ENCODE data around the gene SLC43A2. TPM values are rescaled to one million over a fixed set of nuclear protein-coding genes. Genes with fewer than 3 reads are reported as not detected.

SLC43A2 gene
- total RNA-seq, 2 donors from 2014 or later: 14.0 to 18.6 TPM

DNA sequence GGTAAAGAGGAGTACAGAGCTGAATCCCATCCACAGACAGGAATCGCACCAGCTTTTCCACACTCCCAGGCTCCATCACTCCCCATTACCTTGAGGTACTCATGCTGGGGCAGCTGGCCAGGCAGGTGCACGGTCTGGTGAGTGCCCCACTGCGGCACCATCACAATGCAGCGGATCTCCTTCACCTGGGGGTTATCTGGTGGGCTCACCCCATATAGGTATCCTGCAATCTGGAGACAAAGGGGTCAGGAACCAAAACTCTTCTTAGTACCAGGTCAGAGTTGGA lies 22.9 kb upstream of the SLC43A2 start:
- no peak for TF ChIP-seq CTCF (conservative IDR thresholded peaks at IDR 0.05)
- Mint-ChIP-seq H3K27me3 (ENCODE audit: insufficient read depth) (peaks cover 2% of the 10 kb centered on the region), H3K4me3 (no peak overlapping the region), H3K9me3 (no peaks in the 10 kb centered on the region), H3K36me3 (ENCODE audit: low read depth) (peaks cover 51% of the 10 kb centered on the region), H3K27ac (no peak overlapping the region), H3K4me1 (peaks cover 3% of the 10 kb centered on the region)
- Histone ChIP-seq H3K4me3 (ENCODE audit: low read length) (no peak overlapping the region), H3K9me3 (ENCODE audit: control insufficient read depth, low read length) (no peaks in the 10 kb centered on the region), H3K27me3 (ENCODE audit: control insufficient read depth, insufficient read depth, low read length, poor library complexity, severe bottlenecking) (no peaks in the 10 kb centered on the region), H3K4me1 (ENCODE audit: control insufficient read depth, insufficient read depth, low read length) (no peaks in the 10 kb centered on the region), H3K27ac (ENCODE audit: low read depth, low read length) (no peak overlapping the region), H3K9ac (ENCODE audit: extremely low read depth, low read length, poor library complexity, severe bottlenecking) (no peak overlapping the region), H3K36me3 (ENCODE audit: control insufficient read depth, insufficient read depth, low read length) (peaks cover 56% of the 10 kb centered on the region)
- WGBS, 2 experiments (ENCODE audit: insufficient coverage in 1 of 2, insufficient read length in 1 of 2): 89 to 96% methylated on average over 3 to 4 of the region's 4 CpGs
- DNase-seq: peak; percentile 36

GRCh38 chr17:1650731-1651558 lies 22.3 kb upstream of the SLC43A2 start:
- Mint-ChIP-seq H3K4me3 (no peak overlapping the region), H3K27me3 (ENCODE audit: insufficient read depth) (peaks cover 6% of the 10 kb centered on the region), H3K4me1 (peaks cover 5% of the 10 kb centered on the region), H3K9me3 (no peaks in the 10 kb centered on the region), H3K36me3 (ENCODE audit: low read depth) (peaks cover 46% of the 10 kb centered on the region), H3K27ac (no peak overlapping the region)
- DNase-seq: peak; percentile 59
- no peak for TF ChIP-seq CTCF (conservative IDR thresholded peaks at IDR 0.05)
- no peaks in the 10 kb centered on the region for H3K27me3 ChIP-seq (ENCODE audit: control insufficient read depth, insufficient read depth, low read length, poor library complexity, severe bottlenecking)
- no peaks in the 10 kb centered on the region for H3K4me1 ChIP-seq (ENCODE audit: control insufficient read depth, insufficient read depth, low read length)
- no peak overlapping the region for H3K27ac ChIP-seq (ENCODE audit: low read depth, low read length)
- H3K4me3 ChIP-seq (ENCODE audit: low read length): no peak overlapping the region
- H3K9ac ChIP-seq (ENCODE audit: extremely low read depth, low read length, poor library complexity, severe bottlenecking): no peak overlapping the region
- H3K36me3 ChIP-seq (ENCODE audit: control insufficient read depth, insufficient read depth, low read length): peaks cover 51% of the 10 kb centered on the region
- WGBS, 2 experiments (ENCODE audit: insufficient coverage in 1 of 2, insufficient read length in 1 of 2): 94 to 95% methylated on average over 14 to 22 of the region's 22 CpGs
- no peaks in the 10 kb centered on the region for H3K9me3 ChIP-seq (ENCODE audit: control insufficient read depth, low read length)

DNA sequence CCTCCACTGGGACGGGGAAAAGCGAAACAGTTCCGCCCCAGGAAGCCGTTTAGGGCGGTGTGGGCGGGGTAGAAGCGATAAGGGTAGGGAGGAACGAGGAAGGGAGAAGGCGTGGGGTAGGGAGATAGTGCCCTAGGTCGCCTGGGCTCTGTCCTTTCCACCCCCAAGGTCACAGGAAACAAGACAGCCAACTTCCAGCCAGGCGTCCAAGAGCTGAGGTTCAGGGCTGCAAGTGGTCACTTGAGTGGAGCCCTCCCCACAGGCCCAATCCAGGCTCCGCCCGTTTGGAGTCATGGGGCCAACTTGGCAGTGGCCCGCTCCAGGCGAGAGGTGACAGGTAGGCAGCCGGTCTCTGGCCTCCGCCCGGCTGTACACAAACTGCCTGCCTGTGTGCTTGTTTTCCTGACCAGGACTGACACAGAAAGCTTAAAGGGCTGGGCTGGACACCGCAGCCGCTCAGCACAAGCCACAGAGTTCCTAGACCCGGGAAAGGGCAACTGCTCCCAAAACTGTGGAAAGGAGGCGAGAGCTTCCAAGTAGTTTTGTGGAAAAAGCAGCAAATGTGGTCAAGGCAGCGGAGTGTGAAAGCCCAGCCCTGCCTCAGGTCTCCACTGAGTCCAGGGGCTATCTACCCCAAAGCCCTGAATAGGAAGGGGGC lies 21.3 kb upstream of the SLC43A2 start, which contains the start of gene RILP:
TSS of gene RILP (minus strand) at position 23 of the 658 bp plus-strand sequence. CDS start 62 bp downstream, outside the sequence.
- no peaks in the 10 kb centered on the region for H3K4me1 ChIP-seq (ENCODE audit: control insufficient read depth, insufficient read depth, low read length)
- peak within 1 kb of the TSS; percentile 72 for H3K4me3 ChIP-seq (ENCODE audit: low read length)
- peak within 1 kb of the TSS; percentile 74 for H3K27ac Mint-ChIP-seq
- no peak within 1 kb of the TSS for H3K9ac ChIP-seq (ENCODE audit: extremely low read depth, low read length, poor library complexity, severe bottlenecking)
- H3K27me3 ChIP-seq (ENCODE audit: control insufficient read depth, insufficient read depth, low read length, poor library complexity, severe bottlenecking): peaks cover 2% of the 10 kb centered on the region
- no peaks in the 10 kb centered on the region for H3K9me3 ChIP-seq (ENCODE audit: control insufficient read depth, low read length)
- H3K27me3 Mint-ChIP-seq (ENCODE audit: insufficient read depth): peaks cover 15% of the 10 kb centered on the region
- H3K9me3 Mint-ChIP-seq: no peaks in the 10 kb centered on the region
- WGBS, 2 experiments (ENCODE audit: insufficient coverage in 1 of 2, insufficient read length in 1 of 2): 46 to 85% methylated on average over 13 to 23 of the region's 23 CpGs
- H3K36me3 ChIP-seq (ENCODE audit: control insufficient read depth, insufficient read depth, low read length): peaks cover 44% of the 10 kb centered on the region
- H3K4me3 Mint-ChIP-seq: peak within 1 kb of the TSS; percentile 52
- TF ChIP-seq CTCF (conservative IDR thresholded peaks at IDR 0.05): no peak
- DNase-seq: peak; percentile 88
- H3K4me1 Mint-ChIP-seq: peaks cover 11% of the 10 kb centered on the region
- peak within 1 kb of the TSS; percentile 60 for H3K27ac ChIP-seq (ENCODE audit: low read depth, low read length)
- H3K36me3 Mint-ChIP-seq (ENCODE audit: low read depth): peaks cover 39% of the 10 kb centered on the region

Measured in endodermal cell (in vitro differentiated cells).